ENCODE measurements around the gene PDZD7.
A peak's percentile ranks its signal among the peaks of the same experiment; 100 is the strongest.
"Not testable (repeated sequence)": the region's sequence is repeated elsewhere in the genome, so short reads cannot be mapped to it uniquely, and the experiment has no call there.

PDZD7 gene

DNA sequence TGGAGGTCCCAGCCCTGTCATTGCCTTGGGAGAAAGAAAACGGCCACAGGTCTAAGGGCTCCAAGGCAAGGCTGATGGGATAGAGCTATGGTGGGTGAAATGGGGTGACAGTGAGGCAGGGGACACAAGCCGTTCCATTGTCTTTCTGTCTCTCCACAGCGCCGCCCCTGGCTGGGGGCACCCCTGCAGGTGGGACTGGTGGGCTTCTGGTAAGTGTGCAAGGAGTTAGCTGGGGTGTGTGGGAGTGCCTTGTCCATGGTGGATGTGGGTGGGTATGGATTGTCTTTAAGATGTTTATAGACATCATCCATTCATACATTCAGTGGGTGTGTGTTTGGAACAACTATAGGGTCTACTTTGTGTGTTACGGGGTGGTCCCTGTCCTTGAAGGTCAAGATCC lies 7.6 kb upstream of the PDZD7 start:
- no peak for DNase-seq (ENCODE audit: low read depth)

DNA sequence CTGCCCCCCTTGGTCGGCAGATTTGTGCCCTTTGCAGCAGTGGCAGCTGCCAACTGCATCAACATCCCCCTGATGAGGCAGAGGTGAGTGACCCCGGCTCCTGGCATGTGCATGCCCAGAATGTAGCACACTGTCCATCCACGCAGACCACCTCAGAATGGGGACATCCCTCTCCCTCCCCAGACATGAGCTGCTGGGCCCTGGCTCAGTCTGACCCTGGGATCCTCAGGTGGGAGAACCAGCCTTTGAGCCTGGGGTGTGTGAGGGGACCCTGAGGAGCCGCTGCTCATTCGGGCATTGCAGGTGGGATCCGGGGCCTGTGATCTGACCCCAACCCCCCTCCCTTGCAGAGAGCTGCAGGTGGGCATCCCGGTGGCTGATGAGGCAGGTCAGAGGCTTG lies 5.8 kb upstream of the PDZD7 start:
- no peak for DNase-seq (ENCODE audit: low read depth)

DNA sequence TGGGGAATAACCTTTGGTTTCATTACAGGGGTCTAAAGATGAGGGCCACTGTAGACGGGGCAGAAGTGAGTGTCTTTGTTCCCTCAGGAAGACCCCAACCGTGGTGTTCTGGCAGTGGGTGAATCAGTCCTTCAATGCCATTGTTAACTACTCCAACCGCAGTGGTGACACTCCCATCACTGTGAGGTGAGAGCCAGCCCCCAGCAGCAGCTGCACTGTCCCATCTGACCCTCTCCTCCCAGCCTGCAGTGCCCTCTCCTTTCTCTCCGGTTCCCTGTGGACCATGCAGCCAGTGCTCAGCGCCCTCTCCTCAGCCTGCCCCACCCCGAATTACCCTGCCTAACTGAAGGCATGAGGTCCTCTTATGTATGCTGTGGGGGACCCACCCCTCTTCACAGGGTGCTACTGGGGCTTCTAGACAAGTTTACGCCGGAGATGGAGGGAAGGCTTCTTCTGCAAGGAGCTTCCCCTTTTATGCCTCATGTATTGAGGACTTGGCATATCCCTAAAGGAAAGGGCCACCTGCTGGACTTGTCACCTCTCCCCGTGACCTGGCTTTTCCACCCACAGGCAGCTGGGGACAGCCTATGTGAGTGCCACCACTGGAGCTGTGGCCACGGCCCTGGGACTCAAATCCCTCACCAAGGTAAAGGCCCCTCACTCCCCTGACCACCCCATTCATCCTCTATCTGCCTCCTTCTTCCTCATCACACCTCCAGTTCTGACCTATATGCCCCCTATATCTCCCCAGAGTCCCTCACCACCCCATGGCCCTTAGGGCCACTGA lies 5.2 kb upstream of the PDZD7 start:
- no peak for DNase-seq (ENCODE audit: low read depth)

DNA sequence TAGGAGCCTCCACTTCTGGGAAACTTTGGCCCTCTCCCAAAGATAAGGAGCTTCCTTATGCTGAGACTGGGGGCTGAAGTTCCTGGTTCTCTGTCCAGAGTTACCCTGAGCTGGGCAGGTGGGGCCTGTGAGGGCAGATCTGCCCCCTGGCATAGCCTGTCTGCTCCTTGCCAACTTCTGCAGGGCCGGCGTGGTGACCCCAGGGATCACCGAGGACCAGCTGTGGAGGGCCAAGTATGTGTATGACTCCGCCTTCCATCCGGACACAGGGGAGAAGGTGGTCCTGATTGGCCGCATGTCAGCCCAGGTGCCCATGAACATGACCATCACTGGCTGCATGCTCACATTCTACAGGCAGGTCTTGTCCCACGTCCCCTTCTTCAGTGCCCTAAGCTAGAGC lies 4.4 kb upstream of the PDZD7 start:
- DNase-seq (ENCODE audit: low read depth), result no peak

DNA sequence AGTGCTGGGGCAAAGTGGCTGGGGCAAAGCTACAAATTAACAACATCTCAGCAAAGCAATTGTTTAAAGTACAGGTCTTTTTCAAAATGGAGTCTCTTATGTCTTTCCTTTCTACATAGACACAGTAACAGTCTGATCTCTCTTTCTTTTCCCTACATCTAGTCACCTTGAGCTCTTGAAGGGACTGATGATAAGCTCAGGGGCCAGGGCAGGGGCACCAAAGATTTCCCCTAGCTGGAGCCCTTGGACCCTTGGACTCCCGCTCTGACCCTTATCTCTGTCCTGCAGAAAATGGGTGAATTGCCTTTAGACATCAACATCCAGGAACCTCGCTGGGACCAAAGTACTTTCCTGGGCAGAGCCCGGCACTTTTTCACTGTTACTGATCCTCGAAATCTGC lies 3.5 kb upstream of the PDZD7 start:
- not testable (repeated sequence) for DNase-seq (ENCODE audit: low read depth)

DNA sequence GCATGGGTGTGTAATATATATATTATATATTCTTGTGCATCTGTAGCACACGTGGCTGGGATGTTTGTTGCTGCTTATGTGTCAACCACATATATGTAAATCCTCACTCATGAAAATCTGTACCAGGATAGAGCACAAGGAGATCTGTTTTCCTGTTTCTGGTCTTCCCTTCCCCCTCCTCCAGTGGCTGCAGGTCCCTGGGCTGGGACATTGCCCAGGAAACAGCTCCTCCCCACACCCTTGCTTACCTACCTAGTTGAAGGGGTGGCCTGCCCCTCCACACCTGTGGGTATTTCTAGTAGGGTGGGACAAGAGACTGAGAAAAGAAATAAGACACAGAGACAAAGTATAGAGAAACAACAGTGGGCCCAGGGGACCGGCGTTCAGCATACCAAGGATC lies 2.3 kb upstream of the PDZD7 start:
- no peak for DNase-seq (ENCODE audit: low read depth)

DNA sequence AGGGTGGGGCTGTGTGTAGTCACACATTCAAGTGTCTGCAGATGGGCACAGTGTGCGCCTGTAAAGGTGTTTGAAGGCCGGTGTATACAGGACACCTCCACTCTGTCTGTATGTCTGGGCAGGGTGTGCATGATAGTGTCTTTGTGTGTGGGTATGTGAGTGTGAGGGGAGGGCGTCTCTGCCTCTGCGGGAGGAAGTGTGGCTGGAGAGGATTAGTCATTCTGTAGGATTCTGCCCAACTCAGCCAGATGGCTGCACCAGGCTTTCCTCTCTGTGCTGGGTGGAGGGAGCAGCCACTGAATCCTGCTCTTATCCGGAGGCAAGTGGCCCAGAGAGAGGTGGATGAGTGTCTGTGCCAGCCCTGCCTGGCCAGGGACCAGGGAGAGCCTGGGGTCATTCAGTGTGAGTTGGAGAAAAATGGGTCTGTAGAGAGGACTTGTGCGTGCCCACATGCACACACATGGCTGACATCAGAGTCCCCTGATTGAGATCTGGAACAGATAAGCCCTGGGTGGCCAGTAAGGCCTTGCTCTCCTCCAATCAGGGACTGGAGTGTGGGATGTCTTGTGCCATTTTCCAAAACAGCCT lies 1.8 kb upstream of the PDZD7 start:
- DNase-seq (ENCODE audit: low read depth), result peak; percentile 79

DNA sequence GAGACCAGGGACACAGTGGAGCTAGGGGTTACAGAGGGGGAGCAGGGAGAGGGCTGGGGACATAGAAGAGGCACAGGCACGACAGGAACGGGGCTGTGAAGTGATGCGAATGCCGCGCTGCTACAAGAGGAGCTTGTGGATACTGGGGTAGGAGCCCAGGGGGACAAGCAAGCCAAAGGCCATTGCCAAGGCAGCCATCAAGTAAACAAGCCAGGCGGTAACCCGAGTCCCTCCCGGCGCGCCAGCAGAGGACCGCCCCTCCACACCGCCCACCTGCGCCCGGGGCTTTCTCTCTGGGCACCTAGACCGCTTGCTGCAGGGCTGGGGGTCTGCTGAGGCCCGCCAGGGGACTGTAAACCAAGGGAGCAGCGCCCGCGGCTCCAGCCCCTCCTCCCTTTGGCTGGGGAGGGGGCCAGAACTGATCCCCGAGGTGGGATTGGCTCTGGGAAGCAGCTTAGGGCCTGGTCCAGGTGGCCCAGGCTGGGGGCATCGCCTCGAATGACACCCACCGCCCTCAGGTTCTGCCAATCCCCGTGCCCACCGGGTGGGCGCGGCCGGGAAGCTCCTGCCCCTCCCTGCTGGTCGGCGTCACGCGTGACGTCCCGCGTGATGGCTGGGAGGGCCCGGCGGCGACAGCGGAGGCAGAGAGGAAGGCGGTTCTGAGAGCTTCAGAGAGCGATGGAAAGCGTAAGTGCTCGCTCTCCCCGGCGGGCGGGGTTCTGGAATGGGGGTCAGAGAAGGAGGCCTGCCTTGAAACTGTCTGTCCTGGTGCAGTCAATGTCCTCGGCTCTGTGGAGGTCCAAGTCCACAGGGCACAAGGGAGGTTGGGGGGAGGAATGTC lies 1.1 kb upstream of the PDZD7 start:
- DNase-seq (ENCODE audit: low read depth), result peak; percentile 73

DNA sequence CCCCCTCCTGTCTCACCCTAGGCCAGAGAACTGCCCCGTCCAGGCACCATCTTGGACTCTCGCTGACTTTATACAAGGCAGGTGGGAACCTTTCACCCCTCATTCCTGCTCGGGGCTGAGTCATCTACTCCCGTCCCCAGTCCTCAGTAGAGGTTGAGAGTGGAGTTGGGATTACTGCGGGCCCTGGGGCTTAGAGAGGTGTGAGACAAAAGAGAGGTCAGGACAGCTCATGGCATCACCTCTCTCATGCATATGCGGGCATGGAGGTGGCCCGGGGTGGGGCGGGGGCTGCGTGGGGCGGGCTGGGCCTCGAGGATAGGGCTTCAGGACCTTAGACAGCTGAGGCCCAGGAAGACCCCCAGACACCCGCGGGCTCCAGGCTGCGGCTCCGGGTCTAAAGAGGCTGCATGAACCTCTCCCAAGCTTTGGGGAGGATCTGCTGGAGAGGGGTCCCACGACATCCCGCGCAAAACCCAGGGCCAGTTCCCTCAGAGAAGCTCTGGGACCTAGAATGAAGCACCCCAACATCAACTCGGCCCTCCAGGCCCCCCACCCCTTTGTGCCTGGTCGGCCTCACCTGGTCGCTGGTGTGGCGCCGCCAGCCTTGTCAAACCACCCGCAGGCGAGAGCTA lies 317 bp downstream of the PDZD7 start:
- no peak for DNase-seq (ENCODE audit: low read depth)

DNA sequence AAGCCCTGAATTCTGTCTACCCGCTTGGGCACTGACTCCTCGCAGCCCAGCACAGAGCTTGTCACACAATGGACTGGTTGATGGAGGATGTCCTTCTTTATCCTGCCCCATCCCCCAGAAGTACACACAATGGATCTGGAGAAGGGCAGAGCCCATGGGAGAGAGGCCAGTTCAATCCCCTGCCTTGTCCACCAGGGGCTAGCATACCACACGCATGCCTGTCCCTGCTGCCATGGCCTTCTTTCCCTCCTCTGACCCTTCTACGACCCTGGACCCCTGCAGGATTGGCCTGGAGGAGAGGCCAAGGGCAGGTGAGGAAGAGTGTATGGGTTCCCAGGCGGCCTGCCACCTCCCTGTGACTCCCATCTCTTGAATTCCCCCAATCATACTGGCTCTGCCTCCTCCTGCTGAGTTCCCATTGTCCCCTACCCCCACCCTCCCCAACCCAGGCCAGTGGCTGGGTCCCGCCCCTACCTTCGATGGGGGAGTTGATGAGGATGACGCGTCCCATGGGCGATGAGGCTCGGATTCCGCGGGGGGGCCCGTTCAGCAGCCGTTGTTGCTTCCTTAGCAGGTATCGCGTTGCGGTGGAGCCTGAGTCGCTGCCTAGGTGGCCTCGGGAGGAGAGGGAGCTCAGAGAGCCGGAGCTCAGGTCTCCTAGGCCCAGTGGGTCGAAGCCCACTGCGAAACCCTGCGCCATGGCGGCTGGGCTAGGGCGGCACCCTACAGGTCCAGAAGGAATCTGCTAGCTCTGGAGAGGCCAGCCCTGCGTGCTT lies 1.2 kb downstream of the PDZD7 start:
- DNase-seq (ENCODE audit: low read depth), result no peak

DNA sequence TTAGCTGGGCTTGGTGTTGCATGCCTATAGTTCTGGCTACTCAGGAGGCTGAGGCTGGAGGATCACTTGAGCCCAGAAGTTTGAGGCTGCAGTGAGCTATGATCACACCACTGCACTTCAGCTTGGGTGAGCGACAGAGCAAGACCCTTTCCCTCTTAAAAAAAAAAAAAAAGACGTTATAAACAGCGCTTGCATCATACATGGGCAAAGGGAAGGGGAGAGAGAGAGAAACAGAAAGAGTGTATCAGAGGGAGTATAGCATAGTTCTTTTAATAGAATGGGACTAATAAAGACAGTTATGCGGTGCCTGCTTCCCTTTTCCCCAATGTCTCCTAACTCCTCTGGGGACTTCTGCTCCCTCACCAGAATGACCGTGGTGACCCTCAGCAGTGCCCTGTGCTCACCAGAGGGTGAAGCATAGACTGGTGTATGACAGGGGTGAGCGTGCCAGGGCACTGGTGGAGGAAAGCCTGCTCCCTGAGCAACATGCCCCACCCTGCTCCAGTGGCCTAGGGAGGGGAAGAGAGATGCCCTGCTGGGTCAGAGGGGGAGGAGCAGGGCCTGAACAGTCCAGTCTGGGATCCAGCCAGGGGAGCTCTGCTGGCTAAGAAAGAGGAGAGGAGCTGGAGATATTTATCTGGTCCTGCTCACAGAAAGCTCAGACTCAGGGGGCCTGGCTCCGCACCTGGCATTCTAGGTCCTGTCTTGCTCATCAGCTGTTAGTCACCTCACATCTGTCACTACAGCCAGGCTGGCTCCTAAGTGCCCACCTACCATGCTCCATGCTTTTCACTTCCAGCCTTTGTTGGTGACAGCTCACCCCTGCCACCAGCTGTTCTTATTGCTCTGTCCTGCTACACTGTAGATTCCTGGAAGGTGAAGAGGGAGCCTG lies 2.2 kb downstream of the PDZD7 start:
- DNase-seq (ENCODE audit: low read depth), result no peak

DNA sequence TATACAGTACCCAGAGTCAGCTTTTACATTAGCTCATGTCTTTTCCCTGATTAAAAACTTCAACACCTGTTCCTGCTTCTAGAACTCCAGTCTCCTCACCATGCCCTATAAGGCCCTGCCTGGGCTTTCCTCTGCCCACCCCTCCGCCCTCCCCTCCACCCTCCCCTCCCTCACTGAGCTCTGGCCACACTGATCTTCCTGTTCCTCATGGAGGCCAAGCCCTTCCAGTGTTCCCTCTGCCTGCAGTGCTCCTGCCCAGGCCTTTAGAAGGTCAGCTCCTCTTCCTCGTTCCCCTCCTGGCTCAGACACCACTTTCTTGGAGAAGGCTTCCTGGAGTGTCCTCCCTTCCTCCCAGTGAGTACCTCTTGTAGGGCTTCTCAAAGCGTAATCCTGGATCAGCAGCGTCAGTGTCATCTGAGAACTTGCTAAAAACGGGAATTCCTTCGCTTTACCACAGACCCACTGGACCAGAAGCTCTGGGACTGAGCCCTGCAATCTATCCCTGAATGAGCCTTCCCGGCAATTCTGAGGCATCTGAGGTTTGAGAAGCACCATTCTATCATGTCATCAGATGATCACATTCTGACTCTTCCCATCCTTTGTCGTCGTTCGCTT lies 3.7 kb downstream of the PDZD7 start:
- DNase-seq (ENCODE audit: low read depth), result no peak

DNA sequence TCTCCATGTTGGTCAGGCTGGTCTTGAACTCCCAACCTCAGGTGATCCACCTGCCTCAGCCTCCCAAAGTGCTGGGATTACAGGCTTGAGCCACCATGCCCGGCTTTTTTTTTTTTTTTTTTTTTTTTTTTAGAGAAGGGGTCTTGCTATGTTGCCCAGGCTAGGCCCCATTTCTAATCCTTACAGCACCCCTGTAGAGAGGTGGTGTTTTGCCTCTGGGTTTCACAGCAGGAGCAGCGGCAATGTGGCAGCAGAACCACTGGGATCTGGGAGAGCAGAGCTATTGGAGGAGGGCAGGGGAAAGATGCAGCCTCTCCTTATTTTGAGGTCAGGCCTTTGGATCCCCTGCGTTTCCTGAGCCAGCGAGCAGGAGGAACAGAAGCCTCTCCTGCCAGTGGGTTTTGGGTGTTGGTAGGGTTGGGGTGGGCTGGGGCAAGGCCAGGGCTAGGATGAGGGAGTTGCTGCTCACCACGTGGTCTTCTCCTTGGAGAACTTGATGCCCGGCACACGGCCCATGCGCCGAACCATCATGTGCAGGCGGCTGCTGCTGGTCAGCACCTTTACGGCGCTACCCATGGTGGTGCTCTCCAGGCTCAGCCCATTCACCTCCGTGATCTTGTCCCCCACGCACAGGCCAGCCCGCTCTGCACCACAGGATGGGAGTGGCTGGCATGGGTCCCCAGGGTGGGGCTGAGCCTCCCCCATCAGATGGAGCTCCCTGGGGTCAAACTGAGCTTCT lies 7.8 kb downstream of the PDZD7 start:
- DNase-seq (ENCODE audit: low read depth), result no peak

DNA sequence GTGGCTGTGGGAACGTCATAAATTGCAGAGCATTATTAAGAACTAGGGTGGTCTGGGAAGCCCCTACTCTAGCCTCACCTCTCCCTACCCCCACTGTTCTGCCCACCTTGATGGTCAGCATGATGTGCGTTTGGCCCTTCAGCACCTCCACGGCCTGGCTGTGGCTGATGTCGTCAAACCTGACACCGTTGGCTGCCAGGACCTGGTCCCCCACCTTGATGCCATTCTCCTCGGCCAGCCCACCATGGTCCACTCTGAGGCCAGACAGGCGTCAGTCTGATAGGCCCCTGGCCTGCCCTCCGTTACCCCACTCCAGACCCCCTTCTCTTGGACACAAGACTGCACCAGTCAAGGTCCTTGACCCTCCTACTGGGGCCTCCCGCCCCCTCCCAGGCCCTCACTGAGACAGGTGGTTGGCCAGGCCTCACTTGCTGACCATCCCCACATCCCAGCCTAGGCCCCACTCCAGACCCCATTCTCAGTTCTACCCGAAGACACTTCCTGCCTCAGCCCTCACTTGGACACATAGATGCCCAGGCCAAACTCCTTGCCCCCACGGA lies 9.2 kb downstream of the PDZD7 start:
- DNase-seq (ENCODE audit: low read depth), result no peak

DNA sequence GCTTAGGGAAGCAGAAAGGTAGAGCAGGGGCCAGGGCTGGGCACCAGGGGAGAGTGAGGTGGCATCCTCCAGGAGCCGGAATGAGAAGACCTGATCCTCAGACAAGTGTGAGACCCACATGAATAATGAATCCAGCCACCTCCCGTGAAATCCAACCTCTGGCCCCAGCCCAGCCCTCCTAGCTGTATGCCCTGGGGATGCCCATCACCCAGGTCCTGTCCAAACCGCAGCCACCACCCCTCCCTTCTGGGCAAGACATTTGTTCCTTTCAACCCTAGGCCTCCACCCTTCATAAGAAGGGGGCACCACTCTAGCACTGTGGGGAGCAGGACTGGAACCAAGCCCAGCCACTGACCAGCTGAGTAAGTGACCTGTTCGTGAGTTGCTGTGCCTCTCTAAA lies 9.7 kb downstream of the PDZD7 start:
- DNase-seq (ENCODE audit: low read depth), result no peak

DNA sequence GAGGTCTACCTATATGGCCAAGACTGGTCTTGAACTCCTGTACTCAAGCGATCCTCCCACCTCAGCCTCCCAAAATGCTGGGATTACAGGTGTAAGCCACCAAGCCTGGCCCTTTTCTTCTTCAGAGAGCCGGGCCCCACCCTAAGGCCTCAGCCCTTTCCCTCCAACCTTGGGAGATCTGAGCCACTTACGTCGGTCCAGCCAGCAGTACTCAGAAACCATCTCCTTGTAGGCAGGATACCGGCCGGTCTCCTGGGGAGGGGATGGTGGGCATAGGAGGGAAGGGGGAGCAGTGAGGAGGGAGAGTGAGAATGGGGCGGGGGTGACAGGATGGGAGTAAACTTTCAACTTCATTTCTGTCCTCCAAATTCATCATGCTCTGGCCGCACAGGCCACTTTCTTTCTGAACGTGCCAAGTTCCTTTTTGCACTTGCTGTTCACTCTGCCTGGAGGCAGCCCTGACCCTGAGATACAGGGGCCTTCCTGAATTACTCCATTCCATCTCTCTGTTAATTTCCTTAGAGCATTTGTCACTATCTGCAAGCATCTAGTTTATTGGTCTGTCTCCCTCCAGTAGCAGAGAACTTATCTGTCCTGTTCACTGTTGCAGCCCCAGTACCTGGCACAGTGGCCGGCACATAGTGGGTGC lies 10.4 kb downstream of the PDZD7 start:
- no peak for DNase-seq (ENCODE audit: low read depth)

DNA sequence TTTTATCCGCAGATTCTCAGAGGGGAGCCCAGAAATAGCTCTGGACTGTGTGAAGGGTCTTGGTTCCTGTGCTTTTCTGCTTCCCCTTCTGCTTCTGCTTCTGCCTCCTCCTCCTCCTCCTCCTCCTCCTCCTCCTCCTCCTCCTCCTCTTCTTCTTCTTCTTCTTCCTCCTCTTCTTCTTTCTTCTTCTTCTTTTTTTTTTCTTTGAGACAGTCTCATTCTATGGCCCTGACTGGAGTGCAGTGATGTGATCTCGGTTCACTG lies 11.6 kb downstream of the PDZD7 start:
- DNase-seq (ENCODE audit: low read depth), result no peak

DNA sequence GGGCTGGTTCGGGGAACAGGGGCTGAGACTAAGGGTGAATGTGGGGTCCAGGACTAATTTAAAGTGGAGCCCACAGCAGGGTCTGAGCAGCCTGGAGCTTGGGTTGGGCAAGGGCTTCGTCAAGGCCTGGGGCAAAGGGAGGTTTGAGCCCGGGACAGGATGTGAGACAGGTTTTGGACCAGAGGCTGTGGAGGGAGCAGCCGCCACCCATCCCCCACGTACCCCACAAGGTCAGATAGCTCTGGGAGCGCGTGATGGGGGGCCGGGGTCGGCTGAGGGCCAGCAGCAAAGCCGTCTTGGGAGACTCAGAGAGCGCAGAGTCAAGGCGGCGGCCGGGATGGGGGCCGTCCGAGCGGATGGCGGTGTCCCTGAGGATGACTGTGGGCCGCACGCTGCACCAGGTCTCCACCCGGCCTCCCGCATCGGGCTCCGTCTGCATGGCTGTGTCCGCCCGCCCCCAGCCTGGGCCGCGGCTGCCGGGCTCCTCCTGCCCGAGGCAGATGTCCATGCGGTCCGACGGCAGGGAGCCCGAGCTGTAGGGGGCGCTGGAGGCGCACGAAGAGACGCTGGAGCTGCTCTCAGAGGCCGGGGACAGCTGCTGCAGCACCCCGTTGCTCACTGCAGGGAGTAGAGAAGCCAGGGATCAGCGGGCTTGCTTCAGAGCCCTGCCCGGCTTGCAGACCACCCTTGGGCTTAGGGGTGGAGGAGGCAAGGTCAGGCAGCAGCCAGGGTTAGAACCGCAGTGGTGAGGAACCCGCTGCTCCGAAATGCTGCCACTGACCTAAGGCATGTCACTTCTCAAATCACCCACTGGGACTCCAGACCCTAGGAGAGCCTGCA lies 12.1 kb downstream of the PDZD7 start:
- peak; percentile 71 for DNase-seq (ENCODE audit: low read depth)
